A549 (cell line): Measurements from ENCODE around the gene PARD6B. TPM values are rescaled to one million over a fixed set of nuclear protein-coding genes. Genes with fewer than 3 reads are reported as not detected.

ENCODE experiments used
- ATAC-seq, 2 experiments: fragments of 200-7000 bp in 1 of 2; fragments of >200 bp in 1 of 2; cut with Nextera tagmentation in 1 of 2; cut with Tn5 transposase in 1 of 2; 3 replicates each; pipeline versions ENCODE4 v1.8.0 to v1.9.1; 2018 to 2020; ENCODE audit warnings: mild to moderate bottlenecking in 1 of 2, moderate library complexity in 1 of 2
- CTCF ChIA-PET: fragments of 300-600 bp; sonication (Branson Sonifier 250); formaldehyde crosslinking; extraction: SDS; loops from one replicate; lab custom pipeline; 2021; ENCODE audit warnings: antibody characterized with exemption, inconsistent platforms; lab: Yijun Ruan, JAX
- POLR2A ChIA-PET: fragments of 350-600 bp; formaldehyde crosslinking; extraction: SDS; loops from one replicate; lab custom pipeline; 2021; ENCODE audit warnings: antibody characterized with exemption, inconsistent platforms; lab: Yijun Ruan, JAX
- DNase-seq, 2 experiments: peaks; one replicate each; pipeline versions ENCODE4 v3.0.0 to v3.0.0-alpha.2; 2011 to 2016; ENCODE audit warnings: low read depth in 1 of 2, low spot score in 1 of 2
- FAIRE-seq: peaks from 2 replicates; lab custom pipeline; 2011; peaks lifted over from hg19 to GRCh38; lab: Jason Lieb, UNC
- H3K27ac ChIP-seq, 2 experiments: fragments of >200 bp; sonication (Bioruptor Twin); formaldehyde crosslinking; 3 replicates each; pipeline ENCODE4 v1.5.1; 2016 to 2017
- H3K4me1 ChIP-seq: fragments of >200 bp; sonication (Bioruptor Twin); formaldehyde crosslinking; 3 replicates; pipeline ENCODE4 v1.6.1; 2016
- H3K4me2 ChIP-seq: fragments of >200 bp; sonication (Bioruptor Twin); formaldehyde crosslinking; 3 replicates; pipeline ENCODE4 v1.6.1; 2016
- H3K4me3 ChIP-seq: fragments of >200 bp; sonication (Bioruptor Twin); formaldehyde crosslinking; 3 replicates; pipeline ENCODE4 v1.5.1; 2016
- H3K9me3 ChIP-seq: fragments of >200 bp; sonication (Bioruptor Twin); formaldehyde crosslinking; 3 replicates; pipeline ENCODE4 v1.6.1; 2016
- CBX8 ChIP-seq: fragments of 200-600 bp; sonication (generic); IDR thresholded peaks from 2 replicates; pipeline ENCODE4 v1.6.1; 2016
- CEBPB ChIP-seq, 2 experiments: fragments of >200 bp in 1 of 2; sonication (Bioruptor Twin) in 1 of 2; formaldehyde crosslinking in 1 of 2; IDR thresholded peaks; 2 replicates each; pipeline ENCODE4 v1.6.1; 2012 to 2016
- CHD2 ChIP-seq: fragments of 150-350 bp; IDR thresholded peaks from 2 replicates; pipeline ENCODE4 v1.6.1; 2014; ENCODE audit warnings: low read length; ENCODE audit not compliant: partially characterized antibody
- E2F6 ChIP-seq: IDR thresholded peaks from 2 replicates; pipeline ENCODE4 v1.6.1; 2012; ENCODE audit warnings: low read depth, borderline replicate concordance
- EHF ChIP-seq: fragments of 250-450 bp; sonication (Bioruptor Pico); IDR thresholded peaks from 2 replicates; pipeline ENCODE4 v1.5.0; 2020; ENCODE audit warnings: mild to moderate bottlenecking
- ELK1 ChIP-seq: fragments of 150-350 bp; IDR thresholded peaks from 2 replicates; pipeline ENCODE4 v1.6.1; 2014; ENCODE audit warnings: low read depth, mild to moderate bottlenecking, low read length
- EP300 ChIP-seq, 2 experiments: fragments of >200 bp; sonication (Bioruptor Twin); formaldehyde crosslinking; IDR thresholded peaks; 2 replicates in 1 of 2; 3 replicates in 1 of 2; pipeline ENCODE4 v1.6.1; 2016 to 2017
- ESRRA ChIP-seq: fragments of 150-350 bp; IDR thresholded peaks from 2 replicates; pipeline ENCODE4 v1.6.1; 2014; ENCODE audit warnings: mild to moderate bottlenecking, low read length, borderline replicate concordance
- FOSB ChIP-seq: fragments of 250-450 bp; sonication (Bioruptor Pico); IDR thresholded peaks from 2 replicates; pipeline ENCODE4 v1.5.0; 2020; ENCODE audit warnings: mild to moderate bottlenecking, moderate library complexity
- FOSL2 ChIP-seq, 2 experiments: fragments of 450-650 bp in 1 of 2; fragments of >200 bp in 1 of 2; sonication (Bioruptor Twin) in 1 of 2; formaldehyde crosslinking; IDR thresholded peaks; 2 replicates each; pipeline versions ENCODE4 v1.5.0 to v1.6.1; 2016 to 2020; ENCODE audit warnings: mild to moderate bottlenecking in 1 of 2, moderate library complexity in 1 of 2
- HES2 ChIP-seq: fragments of >200 bp; sonication (Bioruptor Twin); formaldehyde crosslinking; IDR thresholded peaks from 2 replicates; pipeline ENCODE4 v1.6.1; 2016
- HEYL ChIP-seq: fragments of 250-450 bp; sonication (Bioruptor Pico); IDR thresholded peaks from 2 replicates; pipeline ENCODE4 v1.8.0; 2021; ENCODE audit warnings: mild to moderate bottlenecking, moderate library complexity
- HMGXB4 ChIP-seq: fragments of 250-450 bp; sonication (Bioruptor Pico); IDR thresholded peaks from 2 replicates; pipeline ENCODE4 v1.5.0; 2021; ENCODE audit warnings: mild to moderate bottlenecking, moderate library complexity, borderline replicate concordance
- HOXB13 ChIP-seq: fragments of 250-450 bp; sonication (Bioruptor Pico); IDR thresholded peaks from 2 replicates; pipeline ENCODE4 v1.5.0; 2020; ENCODE audit warnings: low read depth, mild to moderate bottlenecking, moderate library complexity
- JUN ChIP-seq, 2 experiments: fragments of >200 bp; sonication (Bioruptor Twin); formaldehyde crosslinking; IDR thresholded peaks; 2 replicates in 1 of 2; 3 replicates in 1 of 2; pipeline ENCODE4 v1.6.1; 2016 to 2017
- JUNB ChIP-seq: fragments of >200 bp; sonication (Bioruptor Twin); formaldehyde crosslinking; IDR thresholded peaks from 2 replicates; pipeline ENCODE4 v1.6.1; 2016
- KDM1A ChIP-seq: fragments of 200-600 bp; sonication (generic); IDR thresholded peaks from 2 replicates; pipeline ENCODE4 v1.6.1; 2016; ENCODE audit warnings: low read depth, mild to moderate bottlenecking
- MAFK ChIP-seq: fragments of 450-650 bp; IDR thresholded peaks from 2 replicates; pipeline ENCODE4 v1.6.1; 2014; ENCODE audit not compliant: partially characterized antibody
- MAX ChIP-seq: IDR thresholded peaks from 2 replicates; pipeline ENCODE4 v1.6.1; 2012
- MAZ ChIP-seq: fragments of 150-350 bp; IDR thresholded peaks from 2 replicates; pipeline ENCODE4 v1.6.1; 2014; ENCODE audit warnings: antibody characterized with exemption, low read depth, low read length, borderline replicate concordance
- PBX3 ChIP-seq: IDR thresholded peaks from 2 replicates; pipeline ENCODE4 v1.6.1; 2012
- RAD21 ChIP-seq, 2 experiments: fragments of >200 bp in 1 of 2; sonication (Bioruptor Twin) in 1 of 2; formaldehyde crosslinking in 1 of 2; IDR thresholded peaks in 1 of 2; conservative IDR thresholded peaks in 1 of 2; 2 replicates in 1 of 2; 3 replicates in 1 of 2; pipeline ENCODE4 v1.6.1; 2012 to 2018; ENCODE audit warnings: inconsistent platforms in 1 of 2
- RARB ChIP-seq: fragments of 250-450 bp; sonication (Bioruptor Pico); IDR thresholded peaks from 2 replicates; pipeline ENCODE4 v1.8.0; 2021; ENCODE audit warnings: mild to moderate bottlenecking, moderate library complexity
- TFCP2L1 ChIP-seq: fragments of 250-450 bp; sonication (Bioruptor Pico); IDR thresholded peaks from 2 replicates; pipeline ENCODE4 v1.5.0; 2021; ENCODE audit warnings: mild to moderate bottlenecking
- USF2 ChIP-seq: fragments of 450-650 bp; IDR thresholded peaks from 2 replicates; pipeline ENCODE4 v1.6.1; 2014; ENCODE audit warnings: antibody characterized with exemption
- ZC3H11A ChIP-seq: fragments of 450-650 bp; IDR thresholded peaks from 2 replicates; pipeline ENCODE4 v1.6.1; 2014; ENCODE audit warnings: antibody characterized with exemption, mild to moderate bottlenecking
- ZNF302 ChIP-seq: fragments of 250-450 bp; sonication (Bioruptor Pico); IDR thresholded peaks from 2 replicates; pipeline ENCODE4 v1.9.0; 2021; ENCODE audit warnings: inconsistent platforms, mild to moderate bottlenecking, moderate library complexity
- WGBS: methylation state at CpG from one replicate; pipeline ENCODE4 v1.1.6; 2017; ENCODE audit errors: missing lambda C conversion rate; 5-methylcytosine and 5-hydroxymethylcytosine counted together
- polyA plus RNA-seq, 4 experiments: library from polyadenylated mRNA; depleted of rRNA in 3 of 4; stranded (reverse); fragments of >200 nt; fragmentation: RNase III in 1 of 4; extraction: RNeasy Plus Mini Kit Qiagen cat#74134 plus additional on column Dnase treatment in 1 of 4; gene quantifications; 2 replicates in 3 of 4; 3 replicates in 1 of 4; pipeline ENCODE4 v1.2.3, GENCODE V29; 2011 to 2017

PARD6B gene
- polyA plus RNA-seq, 2 of the 4 experiments (the other 2 are of a cell fraction) = 3.1 to 6.4 TPM

- ChIA-PET POLR2A (no interaction called here), CTCF (interaction anchor here (1.0 to 2.0 kb wide), 2 partner anchors 9 to 57 kb away, joined by 3 to 7 read pairs; no protein-coding TSS in a partner anchor)
- Histone ChIP-seq H3K4me1 (peaks cover 27% of the 10 kb centered on the region), H3K4me2 (no peak overlapping the region), H3K4me3 (no peak overlapping the region), H3K9me3 (no peaks in the 10 kb centered on the region), H3K27ac (no peak overlapping the region)
- FAIRE-seq (no peak), ATAC-seq (no peak), DNase-seq (no peak)
- TF ChIP-seq EP300 (IDR thresholded peaks at IDR 0.05) (no peak), FOSL2 (IDR thresholded peaks at IDR 0.05) (no peak), FOSL2 (CRISPR knock-in tag; IDR thresholded peaks at IDR 0.05) (no peak), MAX (no peak), HMGXB4 (CRISPR knock-in tag) (no peak), E2F6 (no peak), ZC3H11A (no peak), USF2 (no peak), ESRRA (no peak), MAFK (no peak), CEBPB (IDR thresholded peaks at IDR 0.05) (no peak), ELK1 (no peak), CHD2 (no peak), MAZ (no peak), KDM1A (no peak), HEYL (CRISPR knock-in tag) (no peak), CBX8 (no peak)
- WGBS = 78% methylated on average over 8 of the region's 8 CpGs
Observed at GRCh38 chr20:50682947-50683530, 48.3 kb upstream of the PARD6B start.

GRCh38 chr20:50683570-50683969 is 47.8 kb upstream of the PARD6B start:
- Histone ChIP-seq H3K27ac (no peak overlapping the region), H3K4me1 (peaks cover 22% of the 10 kb centered on the region), H3K4me2 (no peak overlapping the region), H3K4me3 (no peak overlapping the region), H3K9me3 (no peaks in the 10 kb centered on the region)
- TF ChIP-seq FOSB (CRISPR knock-in tag) (no peak), RAD21 (conservative IDR thresholded peaks at IDR 0.05 in 1 of 2, IDR thresholded peaks at IDR 0.05 in 1 of 2) (no peak), PBX3 (no peak), HES2 (no peak), ZNF302 (CRISPR knock-in tag) (no peak), HOXB13 (CRISPR knock-in tag) (no peak), TFCP2L1 (CRISPR knock-in tag) (no peak), JUNB (no peak), JUN (IDR thresholded peaks at IDR 0.05) (no peak), RARB (CRISPR knock-in tag) (no peak), EHF (CRISPR knock-in tag) (no peak)
- POLR2A ChIA-PET = no interaction called here
- FAIRE-seq (no peak), DNase-seq (no peak), ATAC-seq (no peak)
- 89% methylated on average over 6 of the region's 6 CpGs for WGBS
- CTCF ChIA-PET = interaction anchor here (1.0 to 2.0 kb wide), 4 partner anchors 10 to 61 kb away, joined by 3 to 7 read pairs (median 4); no protein-coding TSS in a partner anchor
